ENCODE measurements around the gene MBP. TPM values are rescaled to one million over a fixed set of nuclear protein-coding genes. Genes with fewer than 3 reads are reported as not detected.

The MBP gene
- total and polyA plus RNA-seq, 10 of the 15 experiments (the other 5 are each of a cell fraction or from before 2014, with no cell fraction given): 12.2 to 67.8 (median 42.1) TPM

DNA sequence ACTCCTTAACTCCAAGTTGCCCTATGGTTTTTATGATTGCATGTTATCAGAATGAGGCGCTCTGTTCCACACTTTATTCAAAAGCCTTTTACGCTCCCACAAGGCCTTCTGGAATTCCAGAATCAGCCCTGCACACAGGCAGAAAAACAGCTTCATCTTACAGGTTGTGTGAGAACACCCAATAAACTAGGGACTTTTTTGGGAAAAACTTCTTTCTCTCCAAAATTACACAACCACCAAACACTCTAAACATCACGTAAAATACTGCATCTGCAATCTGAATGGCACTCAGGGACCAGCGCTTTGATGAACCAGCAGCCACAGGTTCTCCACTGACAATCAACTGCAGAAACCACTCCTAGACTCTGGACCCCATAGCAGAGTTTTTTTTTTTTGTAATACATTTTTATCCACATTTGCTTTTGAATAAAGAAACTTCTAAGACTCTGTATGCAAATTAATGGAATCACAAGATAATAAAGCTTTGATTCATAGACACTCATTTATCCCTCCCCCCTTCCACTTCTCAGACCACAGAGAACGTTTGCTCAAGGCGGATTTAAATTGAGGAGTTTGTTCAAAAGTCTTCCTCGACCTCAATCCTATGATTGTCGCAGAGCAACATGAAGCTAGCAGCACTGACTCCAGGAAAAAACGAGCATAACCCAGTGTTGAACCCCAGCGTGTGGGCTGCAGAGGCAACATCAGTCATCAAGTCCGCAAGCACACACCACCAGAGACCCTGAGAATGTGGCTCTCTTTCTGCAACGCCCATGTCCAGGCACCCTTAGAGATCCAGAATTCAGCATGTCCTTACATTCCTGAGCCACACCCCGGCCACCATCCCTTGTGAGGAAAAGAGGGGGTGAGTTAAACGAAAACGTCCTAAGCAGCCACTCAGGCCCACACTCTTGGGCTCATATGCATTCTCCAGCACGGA is 116.5 kb downstream of the MBP start (continued):
- TF ChIP-seq, protein P1, sequence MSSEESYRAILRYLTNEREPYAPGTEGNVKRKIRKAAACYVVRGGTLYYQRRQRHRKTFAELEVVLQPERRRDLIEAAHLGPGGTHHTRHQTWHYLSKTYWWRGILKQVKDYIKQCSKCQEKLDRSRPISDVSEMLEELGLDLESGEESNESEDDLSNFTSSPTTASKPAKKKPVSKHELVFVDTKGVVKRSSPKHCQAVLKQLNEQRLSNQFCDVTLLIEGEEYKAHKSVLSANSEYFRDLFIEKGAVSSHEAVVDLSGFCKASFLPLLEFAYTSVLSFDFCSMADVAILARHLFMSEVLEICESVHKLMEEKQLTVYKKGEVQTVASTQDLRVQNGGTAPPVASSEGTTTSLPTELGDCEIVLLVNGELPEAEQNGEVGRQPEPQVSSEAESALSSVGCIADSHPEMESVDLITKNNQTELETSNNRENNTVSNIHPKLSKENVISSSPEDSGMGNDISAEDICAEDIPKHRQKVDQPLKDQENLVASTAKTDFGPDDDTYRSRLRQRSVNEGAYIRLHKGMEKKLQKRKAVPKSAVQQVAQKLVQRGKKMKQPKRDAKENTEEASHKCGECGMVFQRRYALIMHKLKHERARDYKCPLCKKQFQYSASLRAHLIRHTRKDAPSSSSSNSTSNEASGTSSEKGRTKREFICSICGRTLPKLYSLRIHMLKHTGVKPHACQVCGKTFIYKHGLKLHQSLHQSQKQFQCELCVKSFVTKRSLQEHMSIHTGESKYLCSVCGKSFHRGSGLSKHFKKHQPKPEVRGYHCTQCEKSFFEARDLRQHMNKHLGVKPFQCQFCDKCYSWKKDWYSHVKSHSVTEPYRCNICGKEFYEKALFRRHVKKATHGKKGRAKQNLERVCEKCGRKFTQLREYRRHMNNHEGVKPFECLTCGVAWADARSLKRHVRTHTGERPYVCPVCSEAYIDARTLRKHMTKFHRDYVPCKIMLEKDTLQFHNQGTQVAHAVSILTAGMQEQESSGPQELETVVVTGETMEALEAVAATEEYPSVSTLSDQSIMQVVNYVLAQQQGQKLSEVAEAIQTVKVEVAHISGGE (CRISPR knock-in tag; IDR thresholded peaks at IDR 0.05): no peak
- TF ChIP-seq EP300 (IDR thresholded peaks at IDR 0.05; ENCODE audit: borderline replicate concordance in 1 of 2, control insufficient read depth in 1 of 2, low read depth in 2 of 2, low read length in 2 of 2): no peak
- TF ChIP-seq, protein P2, sequence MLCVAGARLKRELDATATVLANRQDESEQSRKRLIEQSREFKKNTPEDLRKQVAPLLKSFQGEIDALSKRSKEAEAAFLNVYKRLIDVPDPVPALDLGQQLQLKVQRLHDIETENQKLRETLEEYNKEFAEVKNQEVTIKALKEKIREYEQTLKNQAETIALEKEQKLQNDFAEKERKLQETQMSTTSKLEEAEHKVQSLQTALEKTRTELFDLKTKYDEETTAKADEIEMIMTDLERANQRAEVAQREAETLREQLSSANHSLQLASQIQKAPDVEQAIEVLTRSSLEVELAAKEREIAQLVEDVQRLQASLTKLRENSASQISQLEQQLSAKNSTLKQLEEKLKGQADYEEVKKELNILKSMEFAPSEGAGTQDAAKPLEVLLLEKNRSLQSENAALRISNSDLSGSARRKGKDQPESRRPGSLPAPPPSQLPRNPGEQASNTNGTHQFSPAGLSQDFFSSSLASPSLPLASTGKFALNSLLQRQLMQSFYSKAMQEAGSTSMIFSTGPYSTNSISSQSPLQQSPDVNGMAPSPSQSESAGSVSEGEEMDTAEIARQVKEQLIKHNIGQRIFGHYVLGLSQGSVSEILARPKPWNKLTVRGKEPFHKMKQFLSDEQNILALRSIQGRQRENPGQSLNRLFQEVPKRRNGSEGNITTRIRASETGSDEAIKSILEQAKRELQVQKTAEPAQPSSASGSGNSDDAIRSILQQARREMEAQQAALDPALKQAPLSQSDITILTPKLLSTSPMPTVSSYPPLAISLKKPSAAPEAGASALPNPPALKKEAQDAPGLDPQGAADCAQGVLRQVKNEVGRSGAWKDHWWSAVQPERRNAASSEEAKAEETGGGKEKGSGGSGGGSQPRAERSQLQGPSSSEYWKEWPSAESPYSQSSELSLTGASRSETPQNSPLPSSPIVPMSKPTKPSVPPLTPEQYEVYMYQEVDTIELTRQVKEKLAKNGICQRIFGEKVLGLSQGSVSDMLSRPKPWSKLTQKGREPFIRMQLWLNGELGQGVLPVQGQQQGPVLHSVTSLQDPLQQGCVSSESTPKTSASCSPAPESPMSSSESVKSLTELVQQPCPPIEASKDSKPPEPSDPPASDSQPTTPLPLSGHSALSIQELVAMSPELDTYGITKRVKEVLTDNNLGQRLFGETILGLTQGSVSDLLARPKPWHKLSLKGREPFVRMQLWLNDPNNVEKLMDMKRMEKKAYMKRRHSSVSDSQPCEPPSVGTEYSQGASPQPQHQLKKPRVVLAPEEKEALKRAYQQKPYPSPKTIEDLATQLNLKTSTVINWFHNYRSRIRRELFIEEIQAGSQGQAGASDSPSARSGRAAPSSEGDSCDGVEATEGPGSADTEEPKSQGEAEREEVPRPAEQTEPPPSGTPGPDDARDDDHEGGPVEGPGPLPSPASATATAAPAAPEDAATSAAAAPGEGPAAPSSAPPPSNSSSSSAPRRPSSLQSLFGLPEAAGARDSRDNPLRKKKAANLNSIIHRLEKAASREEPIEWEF (IDR thresholded peaks at IDR 0.05; ENCODE audit: insufficient replicate concordance, low read depth, low read length): no peak

Measured in GM12878 (cell line).